TTC549 (cell line): ENCODE measurements around the gene UBR1.

Source experiments
- FAIRE-seq: peaks from 2 replicates; lab custom pipeline; 2012; peaks lifted over from hg19 to GRCh38; lab: Jason Lieb, UNC

The UBR1 gene

GRCh38 chr15:43106486-43106829, 620 bp upstream of the UBR1 start:
- no peak for FAIRE-seq

GRCh38 chr15:43105077-43105736, 631 bp downstream of the UBR1 start:
- FAIRE-seq, result no peak

- FAIRE-seq, result no peak
These were observed 1.4 kb downstream of the UBR1 start for GRCh38 chr15:43104426-43104825.

- FAIRE-seq, result no peak
These were observed 1.9 kb downstream of the UBR1 start for GRCh38 chr15:43103907-43104306.

- no peak for FAIRE-seq
These were observed 3.7 kb downstream of the UBR1 start for GRCh38 chr15:43102187-43102586.

- FAIRE-seq, result no peak
These were observed 4.9 kb downstream of the UBR1 start for GRCh38 chr15:43100971-43101370.

- no peak for FAIRE-seq
These were observed 6.6 kb downstream of the UBR1 start for GRCh38 chr15:43099105-43099845.

- FAIRE-seq, result no peak
These were observed 9.4 kb downstream of the UBR1 start for GRCh38 chr15:43096411-43096810.

GRCh38 chr15:43095708-43096347, 10.0 kb downstream of the UBR1 start:
- no peak for FAIRE-seq

- FAIRE-seq, result no peak
These were observed 10.6 kb downstream of the UBR1 start for GRCh38 chr15:43095243-43095642.

- FAIRE-seq, result no peak
These were observed 11.3 kb downstream of the UBR1 start for GRCh38 chr15:43094416-43095030.

- no peak for FAIRE-seq
These were observed 12.8 kb downstream of the UBR1 start for GRCh38 chr15:43093026-43093425.

GRCh38 chr15:43091859-43092258, 14.0 kb downstream of the UBR1 start:
- no peak for FAIRE-seq

GRCh38 chr15:43086551-43086950, 19.3 kb downstream of the UBR1 start:
- no peak for FAIRE-seq

- FAIRE-seq, result no peak
These were observed 19.9 kb downstream of the UBR1 start for GRCh38 chr15:43085921-43086320.

- FAIRE-seq, result no peak
These were observed 23.3 kb downstream of the UBR1 start for GRCh38 chr15:43082509-43082908.

GRCh38 chr15:43081283-43081682, 24.6 kb downstream of the UBR1 start:
- FAIRE-seq, result no peak

- FAIRE-seq, result no peak
These were observed 34.4 kb downstream of the UBR1 start for GRCh38 chr15:43071451-43071850.

GRCh38 chr15:43070893-43071292, 34.9 kb downstream of the UBR1 start:
- FAIRE-seq, result no peak

- no peak for FAIRE-seq
These were observed 35.6 kb downstream of the UBR1 start for GRCh38 chr15:43070249-43070648.

GRCh38 chr15:43067717-43068461, 37.9 kb downstream of the UBR1 start:
- FAIRE-seq, result no peak

- FAIRE-seq, result no peak
These were observed 49.1 kb downstream of the UBR1 start for GRCh38 chr15:43056696-43057095.
